CD4-positive, alpha-beta memory T cell (primary cell): Measurements from ENCODE around the gene CCDC177. TPM values are rescaled to one million over a fixed set of nuclear protein-coding genes. Genes with fewer than 3 reads are reported as not detected.

ENCODE experiments used
- CTCF ChIA-PET: fragments of 350-600 bp; sonication (Branson Sonifier 250); formaldehyde crosslinking; loops from one replicate; lab custom pipeline; 2021; ENCODE audit warnings: inconsistent platforms; ENCODE audit not compliant: partially characterized antibody; lab: Charles Lee
- POLR2A ChIA-PET: fragments of 350-600 bp; sonication (Branson Sonifier 250); formaldehyde crosslinking; loops from one replicate; lab custom pipeline; 2021; ENCODE audit not compliant: partially characterized antibody; lab: Charles Lee
- DNase-seq, 5 donors: peaks; one replicate each; pipeline versions ENCODE4 v3.0.0 to v3.0.0-alpha.2; 2020 to 2022; ENCODE audit warnings: mixed read lengths in 1 of 5
- H3K27ac ChIP-seq: one replicate; pipeline ENCODE4 v1.7.0; 2013; ENCODE audit warnings: low read depth, low read length
- H3K27me3 ChIP-seq: 2 replicates; pipeline ENCODE4 v1.7.0; 2013; ENCODE audit warnings: mild to moderate bottlenecking, low read length, moderate library complexity; ENCODE audit not compliant: insufficient read depth
- H3K36me3 ChIP-seq: 2 replicates; pipeline ENCODE4 v1.7.0; 2013; ENCODE audit warnings: mild to moderate bottlenecking, low read length, moderate library complexity; ENCODE audit not compliant: insufficient read depth
- H3K4me1 ChIP-seq: 2 replicates; pipeline ENCODE4 v1.7.0; 2013; ENCODE audit warnings: mild to moderate bottlenecking, low read length, moderate library complexity; ENCODE audit not compliant: insufficient read depth
- H3K4me3 ChIP-seq, 2 donors: one replicate each; pipeline ENCODE4 v1.7.0; 2013; ENCODE audit warnings: low read length in 2 of 2, mild to moderate bottlenecking in 1 of 2
- H3K9me3 ChIP-seq, 2 donors: one replicate each; pipeline ENCODE4 v1.7.0; 2013; ENCODE audit warnings: low read length in 2 of 2, control low read depth in 1 of 2; ENCODE audit not compliant: control insufficient read depth in 1 of 2
- H3K27ac Mint-ChIP-seq, 7 donors: one replicate each; pipeline ENCODE4 v1.8.0; 2020 to 2021; ENCODE audit warnings: mixed read lengths in 7 of 7, mild to moderate bottlenecking in 6 of 7, inconsistent platforms in 3 of 7, moderate library complexity in 3 of 7
- H3K27me3 Mint-ChIP-seq, 2 donors: one replicate each; pipeline ENCODE4 v1.8.0; 2020 to 2021; ENCODE audit warnings: mixed read lengths in 2 of 2
- H3K36me3 Mint-ChIP-seq, 2 donors: one replicate each; pipeline ENCODE4 v1.8.0; 2020 to 2021; ENCODE audit warnings: mixed read lengths in 2 of 2, inconsistent platforms in 1 of 2, mild to moderate bottlenecking in 1 of 2
- H3K4me1 Mint-ChIP-seq, 4 donors: one replicate each; pipeline ENCODE4 v1.8.0; 2020 to 2021; ENCODE audit warnings: mixed read lengths in 4 of 4, mild to moderate bottlenecking in 1 of 4
- H3K4me3 Mint-ChIP-seq, 8 donors: one replicate each; pipeline ENCODE4 v1.8.0; 2020 to 2021; ENCODE audit warnings: mixed read lengths in 8 of 8, mild to moderate bottlenecking in 7 of 8, moderate library complexity in 6 of 8, inconsistent platforms in 3 of 8
- H3K9me3 Mint-ChIP-seq, 8 donors: one replicate each; pipeline ENCODE4 v1.8.0; 2020 to 2021; ENCODE audit warnings: mixed read lengths in 8 of 8, mild to moderate bottlenecking in 5 of 8, inconsistent platforms in 3 of 8, moderate library complexity in 1 of 8
- intact Hi-C: fragments of 100-400 bp; cut with micrococcal nuclease; formaldehyde crosslinking; loops from one replicate; pipeline ENCODE4 v1.15.1; 2023
- polyA plus RNA-seq, 2 donors: library from polyadenylated mRNA; unstranded; fragments of 300-500 nt; fragmentation: Illumina TruSeq; gene quantifications; one replicate each; pipeline ENCODE4 v1.2.3, GENCODE V29; 2021
- total RNA-seq, 2 experiments: library from RNA; stranded (reverse); gene quantifications; one replicate each; pipeline ENCODE4 v1.2.3, GENCODE V29; 2021

Gene CCDC177
- total and polyA plus RNA-seq, 4 experiments from 2014 or later = not detected

GRCh38 chr14:69616408-69616773, 41.7 kb upstream of the CCDC177 start:
- H3K36me3 Mint-ChIP-seq = peaks cover 0 to 15% of the 10 kb centered on the region in 2 donors
- Histone ChIP-seq H3K4me1 (peaks cover 90% of the 10 kb centered on the region), H3K36me3 (no peaks in the 10 kb centered on the region), H3K4me3 (peak overlapping the region in 1 of 2 donors; percentile 59), H3K9me3 (no peaks in the 10 kb centered on the region), H3K27ac (peak overlapping the region; percentile 83), H3K27me3 (no peaks in the 10 kb centered on the region)
- H3K4me3 Mint-ChIP-seq = peak overlapping the region; percentile 52 to 99 (median 97)
- ChIA-PET POLR2A (interaction anchor here (1.6 to 14.5 kb wide), 3 partner anchors 13 to 150 kb away, joined by 4 to 279 read pairs (median 99); partner anchors contain the start of gene SRSF5), CTCF (interaction anchor here (0.8 to 1.6 kb wide), 6 partner anchors 8 to 111 kb away, joined by 3 to 7 read pairs (median 4); no protein-coding TSS in a partner anchor)
- intact Hi-C loops = no loop called here
- peak overlapping the region; percentile 93 to 100 (median 100) for H3K27ac Mint-ChIP-seq
- H3K27me3 Mint-ChIP-seq = no peaks in the 10 kb centered on the region
- no peak for DNase-seq
- peaks cover 71 to 93% (median 85%) of the 10 kb centered on the region in 4 donors for H3K4me1 Mint-ChIP-seq
- peaks cover 0 to 2% (median 0%) of the 10 kb centered on the region in 8 donors for H3K9me3 Mint-ChIP-seq

- H3K36me3 ChIP-seq = no peaks in the 10 kb centered on the region
- POLR2A ChIA-PET = interaction anchor here (1.6 to 14.5 kb wide), 5 partner anchors 14 to 152 kb away, joined by 4 to 279 read pairs (median 78); partner anchors contain the start of gene SRSF5
- H3K9me3 ChIP-seq = no peaks in the 10 kb centered on the region
- intact Hi-C loops = loop anchor here (1.0 to 2.0 kb wide), 3 partner anchors 10 to 57 kb away; no protein-coding TSS in a partner anchor
- CTCF ChIA-PET = interaction anchor here (0.8 to 1.6 kb wide), 11 partner anchors 8 to 112 kb away, joined by 3 to 7 read pairs (median 3); no protein-coding TSS in a partner anchor
- Mint-ChIP-seq H3K27ac (peak overlapping the region; percentile 93 to 100 (median 100)), H3K4me3 (peak overlapping the region; percentile 90 to 99 (median 97)), H3K36me3 (peaks cover 0 to 15% of the 10 kb centered on the region in 2 donors), H3K27me3 (no peaks in the 10 kb centered on the region), H3K4me1 (peaks cover 65 to 92% (median 80%) of the 10 kb centered on the region in 4 donors), H3K9me3 (peaks cover 0 to 2% (median 0%) of the 10 kb centered on the region in 8 donors)
- no peaks in the 10 kb centered on the region for H3K27me3 ChIP-seq
- peak overlapping the region; percentile 83 for H3K27ac ChIP-seq
- H3K4me1 ChIP-seq = peaks cover 87% of the 10 kb centered on the region
- DNase-seq = peak; percentile 59 to 74 (median 66)
- peak overlapping the region; percentile 37 to 59 for H3K4me3 ChIP-seq
Measured at GRCh38 chr14:69615496-69616407, 41.1 kb upstream of the CCDC177 start.

GRCh38 chr14:69615121-69615495, 40.4 kb upstream of the CCDC177 start:
- peak overlapping the region; percentile 90 to 99 (median 97) for H3K4me3 Mint-ChIP-seq

GRCh38 chr14:69614592-69614991, 39.9 kb upstream of the CCDC177 start:
- POLR2A ChIA-PET = interaction anchor here (1.3 to 14.5 kb wide), 6 partner anchors 15 to 160 kb away, joined by 3 to 279 read pairs (median 42); partner anchors contain the start of gene SRSF5
- H3K4me3 Mint-ChIP-seq = peak overlapping the region; percentile 90 to 99 (median 97)

More at GRCh38 chr14:69615121-69615495, 40.4 kb upstream of the CCDC177 start:
- H3K27me3 Mint-ChIP-seq = no peaks in the 10 kb centered on the region
- no peaks in the 10 kb centered on the region for H3K27me3 ChIP-seq
- no peak for DNase-seq
- peak overlapping the region; percentile 83 for H3K27ac ChIP-seq
- POLR2A ChIA-PET = interaction anchor here (1.3 to 14.5 kb wide), 6 partner anchors 14 to 159 kb away, joined by 3 to 279 read pairs (median 42); partner anchors contain the start of gene SRSF5
- peaks cover 0 to 15% of the 10 kb centered on the region in 2 donors for H3K36me3 Mint-ChIP-seq
- peaks cover 87% of the 10 kb centered on the region for H3K4me1 ChIP-seq
- peaks cover 0 to 2% (median 0%) of the 10 kb centered on the region in 8 donors for H3K9me3 Mint-ChIP-seq
- peaks cover 64 to 92% (median 80%) of the 10 kb centered on the region in 4 donors for H3K4me1 Mint-ChIP-seq
- H3K36me3 ChIP-seq = no peaks in the 10 kb centered on the region
- intact Hi-C loops = loop anchor here (1.0 to 2.0 kb wide), 3 partner anchors 10 to 58 kb away; no protein-coding TSS in a partner anchor
- peak overlapping the region; percentile 93 to 100 (median 100) for H3K27ac Mint-ChIP-seq
- CTCF ChIA-PET = interaction anchor here (0.7 to 1.6 kb wide), 6 partner anchors 8 to 27 kb away, joined by 3 to 5 read pairs (median 3); no protein-coding TSS in a partner anchor
- H3K4me3 ChIP-seq = peak overlapping the region; percentile 37 to 59
- no peaks in the 10 kb centered on the region for H3K9me3 ChIP-seq

GRCh38 chr14:69613312-69614073, 38.8 kb upstream of the CCDC177 start:
- no peaks in the 10 kb centered on the region for H3K27me3 ChIP-seq
- Mint-ChIP-seq H3K4me1 (peaks cover 61 to 84% (median 73%) of the 10 kb centered on the region in 4 donors), H3K27me3 (no peaks in the 10 kb centered on the region), H3K36me3 (peaks cover 0 to 15% of the 10 kb centered on the region in 2 donors), H3K4me3 (peak overlapping the region; percentile 90 to 99 (median 97)), H3K27ac (peak overlapping the region; percentile 93 to 100 (median 100)), H3K9me3 (no peaks in the 10 kb centered on the region)
- POLR2A ChIA-PET = interaction anchor here (1.4 to 14.5 kb wide), 8 partner anchors 16 to 154 kb away, joined by 3 to 279 read pairs (median 14); partner anchors contain the start of gene SRSF5
- H3K36me3 ChIP-seq = no peaks in the 10 kb centered on the region
- intact Hi-C loops = loop anchor here (2.0 to 5.0 kb wide), 5 partner anchors 29 to 821 kb away; partner anchors contain the start of genes DCAF5 and ZFP36L1
- peak overlapping the region; percentile 83 for H3K27ac ChIP-seq
- CTCF ChIA-PET = interaction anchor here (0.7 to 3.8 kb wide), 13 partner anchors 9 to 114 kb away, joined by 3 to 12 read pairs (median 4); no protein-coding TSS in a partner anchor
- no peak for DNase-seq
- H3K4me1 ChIP-seq = peaks cover 77% of the 10 kb centered on the region
- H3K9me3 ChIP-seq = no peaks in the 10 kb centered on the region
- H3K4me3 ChIP-seq = peak overlapping the region; percentile 35 to 37

More at GRCh38 chr14:69614592-69614991, 39.9 kb upstream of the CCDC177 start:
- H3K27ac ChIP-seq = peak overlapping the region; percentile 83
- no peaks in the 10 kb centered on the region for H3K27me3 ChIP-seq
- no peaks in the 10 kb centered on the region for H3K36me3 ChIP-seq
- Mint-ChIP-seq H3K9me3 (no peaks in the 10 kb centered on the region), H3K36me3 (peaks cover 0 to 15% of the 10 kb centered on the region in 2 donors), H3K27me3 (no peaks in the 10 kb centered on the region), H3K4me1 (peaks cover 65 to 91% (median 79%) of the 10 kb centered on the region in 4 donors), H3K27ac (peak overlapping the region; percentile 93 to 100 (median 100))
- H3K4me1 ChIP-seq = peaks cover 87% of the 10 kb centered on the region
- peak overlapping the region in 1 of 2 donors; percentile 59 for H3K4me3 ChIP-seq
- no peaks in the 10 kb centered on the region for H3K9me3 ChIP-seq
- peak in 1 of 5 donors; percentile 13 for DNase-seq
- CTCF ChIA-PET = interaction anchor here (0.7 to 1.6 kb wide), 6 partner anchors 8 to 27 kb away, joined by 3 to 5 read pairs (median 3); no protein-coding TSS in a partner anchor
- intact Hi-C loops = loop anchor here (2.0 to 5.0 kb wide), 3 partner anchors 58 to 822 kb away; partner anchors contain the start of genes DCAF5 and ZFP36L1

- H3K9me3 Mint-ChIP-seq = no peaks in the 10 kb centered on the region
- H3K4me3 Mint-ChIP-seq = peak overlapping the region; percentile 90 to 99 (median 97)
- H3K27ac Mint-ChIP-seq = peak overlapping the region; percentile 93 to 100 (median 100)
- Histone ChIP-seq H3K4me1 (peaks cover 70% of the 10 kb centered on the region), H3K4me3 (peak overlapping the region; percentile 75 to 80), H3K27me3 (no peaks in the 10 kb centered on the region), H3K27ac (peak overlapping the region; percentile 83), H3K36me3 (no peaks in the 10 kb centered on the region), H3K9me3 (no peaks in the 10 kb centered on the region)
- no peaks in the 10 kb centered on the region for H3K27me3 Mint-ChIP-seq
- CTCF ChIA-PET = interaction anchor here (0.7 to 3.8 kb wide), 17 partner anchors 9 to 115 kb away, joined by 3 to 12 read pairs (median 4); no protein-coding TSS in a partner anchor
- H3K4me1 Mint-ChIP-seq = peaks cover 53 to 77% (median 66%) of the 10 kb centered on the region in 4 donors
- peaks cover 0 to 15% of the 10 kb centered on the region in 2 donors for H3K36me3 Mint-ChIP-seq
- intact Hi-C loops = loop anchor here (2.0 to 5.0 kb wide), 4 partner anchors 28 to 820 kb away; partner anchors contain the start of genes DCAF5 and ZFP36L1
- no peak for DNase-seq
- POLR2A ChIA-PET = interaction anchor here (0.8 to 14.5 kb wide), 11 partner anchors 17 to 214 kb away, joined by 3 to 279 read pairs (median 5); partner anchors contain the start of genes ERH, SLC39A9 and SRSF5
Measured at GRCh38 chr14:69612783-69613130, 38.1 kb upstream of the CCDC177 start.
